Thoracic aorta (tissue), 2 donors: Measurements from ENCODE around the gene RIPK4. TPM values are rescaled to one million over a fixed set of nuclear protein-coding genes. Genes with fewer than 3 reads are reported as not detected.
"Not testable (repeated sequence)": the region's sequence is repeated elsewhere in the genome, so short reads cannot be mapped to it uniquely, and the experiment has no call there.

Experiments used
- ATAC-seq: fragments of 150-250 bp; one replicate; pipeline ENCODE4 v1.8.0; 2017; ENCODE audit warnings: low read depth; ENCODE audit not compliant: insufficient number of reproducible peaks, low FRiP score
- DNase-seq: peaks from one replicate; pipeline ENCODE4 v3.0.0-alpha.2; 2020; ENCODE audit warnings: low spot score
- H3K27ac ChIP-seq, 2 donors: fragments of 200-600 bp; sonication (generic); 1 replicate in 1 of 2; 2 replicates in 1 of 2; pipeline ENCODE4 v1.5.1; 2016; ENCODE audit warnings: mild to moderate bottlenecking in 2 of 2, moderate library complexity in 2 of 2
- H3K27me3 ChIP-seq: fragments of 200-600 bp; sonication (generic); replicated peaks from 2 replicates; pipeline ENCODE4 v1.6.0; 2016; ENCODE audit warnings: mild to moderate bottlenecking; ENCODE audit not compliant: insufficient read depth
- H3K36me3 ChIP-seq: fragments of 200-600 bp; sonication (generic); one replicate; pipeline ENCODE4 v1.5.1; 2016
- H3K4me1 ChIP-seq, 2 donors: fragments of 200-600 bp; sonication (generic); 1 replicate in 1 of 2; 2 replicates in 1 of 2; pipeline versions ENCODE4 v1.5.1 to v1.6.0; 2016; ENCODE audit warnings: low read depth in 2 of 2, mild to moderate bottlenecking in 1 of 2; ENCODE audit not compliant: control insufficient read depth in 1 of 2
- H3K4me3 ChIP-seq: fragments of 200-600 bp; sonication (generic); 2 replicates; pipeline ENCODE4 v1.5.1; 2016; ENCODE audit warnings: mild to moderate bottlenecking
- H3K9me3 ChIP-seq: fragments of 200-600 bp; sonication (generic); 2 replicates; pipeline ENCODE4 v1.5.1; 2016
- total RNA-seq, 2 donors: library from RNA; depleted of rRNA; stranded (reverse); fragments of >200 nt; gene quantifications; one replicate each; pipeline versions ENCODE4 v1.1.0 to v1.2.3, GENCODE V29; 2016
- TF ChIP-seq, protein P1 (sequence below): fragments of 200-600 bp; sonication (generic); IDR thresholded peaks from one replicate; pipeline ENCODE4 v1.5.1; 2019; ENCODE audit warnings: antibody characterized with exemption

The RIPK4 gene
- total RNA-seq, 2 donors from 2014 or later, result 6.3 to 9.2 TPM

DNA sequence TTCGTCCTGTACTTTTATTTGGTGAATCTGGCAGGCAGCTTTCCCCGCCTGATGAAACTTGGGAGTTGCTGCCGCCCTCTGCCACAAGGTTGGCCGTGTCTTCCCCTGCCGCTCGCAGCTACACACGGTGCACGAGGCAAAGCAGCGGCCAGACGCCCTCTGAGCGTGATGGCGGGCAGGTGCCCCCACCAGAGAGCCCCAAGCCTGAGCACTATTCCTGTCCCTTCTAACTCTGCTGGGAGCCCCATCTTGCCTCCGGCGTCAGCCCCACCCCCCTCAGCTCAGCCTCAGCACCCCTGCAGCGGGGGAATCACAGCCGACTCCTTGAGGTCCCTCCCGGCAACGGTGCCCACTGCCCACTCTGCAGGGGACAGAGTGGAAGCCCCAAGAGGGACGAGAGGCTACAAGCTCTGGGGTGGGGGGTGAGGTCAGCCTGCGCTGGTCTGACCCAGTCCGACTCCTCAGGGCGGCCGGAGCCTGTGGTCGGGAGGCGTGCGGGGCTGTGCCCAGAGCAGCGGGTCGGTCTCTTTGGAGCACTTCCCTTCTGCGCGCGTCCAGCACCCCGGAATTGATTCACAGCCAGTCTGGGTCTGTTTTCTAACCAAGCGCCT lies 41.3 kb downstream of the RIPK4 start:
- TF ChIP-seq, protein P1, sequence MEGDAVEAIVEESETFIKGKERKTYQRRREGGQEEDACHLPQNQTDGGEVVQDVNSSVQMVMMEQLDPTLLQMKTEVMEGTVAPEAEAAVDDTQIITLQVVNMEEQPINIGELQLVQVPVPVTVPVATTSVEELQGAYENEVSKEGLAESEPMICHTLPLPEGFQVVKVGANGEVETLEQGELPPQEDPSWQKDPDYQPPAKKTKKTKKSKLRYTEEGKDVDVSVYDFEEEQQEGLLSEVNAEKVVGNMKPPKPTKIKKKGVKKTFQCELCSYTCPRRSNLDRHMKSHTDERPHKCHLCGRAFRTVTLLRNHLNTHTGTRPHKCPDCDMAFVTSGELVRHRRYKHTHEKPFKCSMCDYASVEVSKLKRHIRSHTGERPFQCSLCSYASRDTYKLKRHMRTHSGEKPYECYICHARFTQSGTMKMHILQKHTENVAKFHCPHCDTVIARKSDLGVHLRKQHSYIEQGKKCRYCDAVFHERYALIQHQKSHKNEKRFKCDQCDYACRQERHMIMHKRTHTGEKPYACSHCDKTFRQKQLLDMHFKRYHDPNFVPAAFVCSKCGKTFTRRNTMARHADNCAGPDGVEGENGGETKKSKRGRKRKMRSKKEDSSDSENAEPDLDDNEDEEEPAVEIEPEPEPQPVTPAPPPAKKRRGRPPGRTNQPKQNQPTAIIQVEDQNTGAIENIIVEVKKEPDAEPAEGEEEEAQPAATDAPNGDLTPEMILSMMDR, result no peak
- peaks cover 17 to 24% of the 10 kb centered on the region in 2 donors for H3K4me1 ChIP-seq
- H3K4me3 ChIP-seq, result peak overlapping the region; percentile 8
- no peaks in the 10 kb centered on the region for H3K9me3 ChIP-seq
- no peak for ATAC-seq
- no peak overlapping the region for H3K27ac ChIP-seq
- H3K36me3 ChIP-seq, result no peaks in the 10 kb centered on the region
- no peaks in the 10 kb centered on the region for H3K27me3 ChIP-seq
- DNase-seq, result no peak

DNA sequence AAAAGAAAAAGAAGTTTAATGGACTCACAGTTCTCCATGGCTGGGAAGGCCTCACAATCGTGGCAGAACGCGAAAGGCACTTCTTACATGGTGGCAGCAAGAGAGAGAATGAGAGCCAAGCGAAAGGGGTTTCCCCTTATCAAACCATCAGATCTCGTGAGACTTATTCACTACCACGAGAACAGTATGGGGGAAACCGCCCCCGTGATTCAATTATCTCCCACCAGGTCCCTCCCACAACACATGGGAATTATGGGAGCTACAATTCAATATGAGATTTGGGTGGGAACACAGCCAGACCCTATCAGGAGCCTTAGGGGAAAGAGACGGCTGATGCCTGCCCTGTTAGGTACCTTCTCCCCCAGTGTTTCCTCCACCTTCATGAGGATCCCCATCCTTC lies 43.0 kb downstream of the RIPK4 start:
- ATAC-seq, H3K4me3 ChIP-seq, H3K27me3 ChIP-seq, H3K27ac ChIP-seq, DNase-seq, H3K36me3 ChIP-seq, H3K9me3 ChIP-seq: not testable (repeated sequence)
- H3K4me1 ChIP-seq, result peaks cover 17 to 24% of the 10 kb centered on the region in 2 donors

DNA sequence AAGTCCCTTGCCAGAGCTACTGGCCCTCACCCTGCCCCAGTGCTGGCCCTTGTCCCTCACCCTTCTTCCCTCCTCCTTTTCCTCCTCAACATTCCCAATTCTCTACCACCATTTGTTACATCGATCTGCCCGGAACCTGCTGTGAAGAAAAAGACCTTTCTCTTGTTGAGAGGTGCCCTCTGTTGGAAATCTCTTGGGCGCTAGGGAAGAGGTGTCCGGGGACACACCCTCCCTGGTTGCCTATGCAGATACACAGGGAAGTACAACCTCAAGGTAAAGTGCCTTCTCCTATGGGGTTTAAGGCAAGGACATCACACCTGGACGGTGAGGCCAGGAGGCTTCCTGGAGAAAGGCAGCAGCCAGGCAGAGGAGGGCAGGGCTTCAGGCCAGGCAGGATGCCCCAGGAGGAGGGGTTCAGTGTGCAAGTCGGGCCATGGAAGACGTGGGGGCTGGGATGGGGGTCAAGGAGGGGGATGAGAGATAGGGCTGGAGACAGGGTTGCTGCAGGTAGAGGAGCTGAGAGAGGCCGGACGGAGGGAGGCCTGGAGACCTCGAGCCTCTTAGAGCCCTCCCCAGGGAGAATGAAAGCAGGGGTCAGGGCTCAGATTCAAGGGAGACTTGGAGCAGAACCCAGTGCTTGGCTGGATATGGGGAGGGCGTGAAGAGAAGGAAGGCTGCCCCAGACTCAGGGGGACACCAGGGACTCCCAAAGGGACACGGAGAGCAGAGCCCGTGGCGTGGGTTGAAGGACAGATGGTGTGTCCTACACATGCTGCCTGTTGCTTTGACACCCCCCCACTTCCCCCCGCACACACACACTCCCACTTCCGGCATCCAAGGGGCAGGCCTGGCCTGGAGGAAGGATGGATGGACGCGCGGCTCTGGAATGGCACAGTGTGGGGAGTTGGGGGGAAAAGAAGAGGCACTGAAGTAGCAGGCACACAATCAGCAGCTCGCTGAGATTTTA lies 44.5 kb downstream of the RIPK4 start:
- Histone ChIP-seq H3K36me3 (no peaks in the 10 kb centered on the region), H3K4me3 (no peak overlapping the region), H3K4me1 (peaks cover 8 to 11% of the 10 kb centered on the region in 2 donors), H3K27me3 (no peaks in the 10 kb centered on the region), H3K27ac (no peak overlapping the region), H3K9me3 (no peaks in the 10 kb centered on the region)
- DNase-seq, result no peak
- TF ChIP-seq, protein P1, result no peak
- no peak for ATAC-seq

DNA sequence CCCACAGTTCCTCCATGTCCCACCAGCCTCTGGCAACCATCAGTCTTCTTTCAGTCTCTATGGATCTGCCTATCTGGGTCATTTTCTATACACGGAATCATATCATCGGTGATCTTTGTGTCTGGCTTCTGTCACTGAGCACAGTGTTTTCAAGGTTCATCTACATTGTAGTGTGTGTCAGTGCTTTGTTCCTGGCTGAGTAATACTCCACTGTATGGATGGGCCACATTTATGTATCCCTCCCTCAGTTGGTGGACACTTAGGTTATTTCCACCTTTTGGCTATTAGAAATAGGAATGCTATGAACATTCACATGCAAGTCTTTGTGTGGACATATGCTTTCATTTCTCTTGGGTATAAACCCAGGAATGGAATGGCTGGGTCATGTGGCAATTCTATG lies 46.6 kb downstream of the RIPK4 start:
- DNase-seq (no peak), ATAC-seq (no peak)
- Histone ChIP-seq H3K27ac (no peak overlapping the region), H3K36me3 (no peaks in the 10 kb centered on the region), H3K4me3 (no peak overlapping the region), H3K4me1 (no peaks in the 10 kb centered on the region), H3K27me3 (no peaks in the 10 kb centered on the region), H3K9me3 (no peaks in the 10 kb centered on the region)
- TF ChIP-seq, protein P1, result no peak

DNA sequence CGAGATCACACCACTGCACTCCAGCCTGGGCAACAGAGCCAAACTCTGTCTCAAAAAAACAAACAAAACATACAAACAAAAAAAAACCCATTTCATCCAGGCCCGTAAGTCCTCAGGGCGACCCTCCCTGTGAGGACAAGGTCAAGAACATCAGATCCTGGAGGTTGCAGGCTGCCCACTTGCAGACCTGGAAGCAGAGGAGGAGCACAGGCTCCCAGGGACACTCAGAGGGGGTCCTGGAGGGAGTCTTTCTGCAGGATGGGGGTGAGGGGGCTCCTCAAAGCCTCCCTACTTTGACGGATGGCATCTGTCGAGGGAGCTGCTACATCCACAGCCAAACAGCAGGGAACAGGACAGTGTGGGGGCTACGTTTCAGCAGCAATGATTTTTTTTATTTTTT lies 47.2 kb downstream of the RIPK4 start:
- TF ChIP-seq, protein P1, result no peak
- H3K36me3 ChIP-seq, result no peaks in the 10 kb centered on the region
- no peaks in the 10 kb centered on the region for H3K9me3 ChIP-seq
- H3K4me3 ChIP-seq, result no peak overlapping the region
- ATAC-seq, result no peak
- no peak overlapping the region for H3K27ac ChIP-seq
- H3K27me3 ChIP-seq, result no peaks in the 10 kb centered on the region
- H3K4me1 ChIP-seq, result no peaks in the 10 kb centered on the region
- no peak for DNase-seq
